ENCODE results near the gene ERGIC1. TPM values are rescaled to one million over a fixed set of nuclear protein-coding genes. Genes with fewer than 3 reads are reported as not detected.

The ERGIC1 gene
- total and polyA plus RNA-seq, 2 experiments from 2014 or later = 25.2 to 92.2 TPM

DNA sequence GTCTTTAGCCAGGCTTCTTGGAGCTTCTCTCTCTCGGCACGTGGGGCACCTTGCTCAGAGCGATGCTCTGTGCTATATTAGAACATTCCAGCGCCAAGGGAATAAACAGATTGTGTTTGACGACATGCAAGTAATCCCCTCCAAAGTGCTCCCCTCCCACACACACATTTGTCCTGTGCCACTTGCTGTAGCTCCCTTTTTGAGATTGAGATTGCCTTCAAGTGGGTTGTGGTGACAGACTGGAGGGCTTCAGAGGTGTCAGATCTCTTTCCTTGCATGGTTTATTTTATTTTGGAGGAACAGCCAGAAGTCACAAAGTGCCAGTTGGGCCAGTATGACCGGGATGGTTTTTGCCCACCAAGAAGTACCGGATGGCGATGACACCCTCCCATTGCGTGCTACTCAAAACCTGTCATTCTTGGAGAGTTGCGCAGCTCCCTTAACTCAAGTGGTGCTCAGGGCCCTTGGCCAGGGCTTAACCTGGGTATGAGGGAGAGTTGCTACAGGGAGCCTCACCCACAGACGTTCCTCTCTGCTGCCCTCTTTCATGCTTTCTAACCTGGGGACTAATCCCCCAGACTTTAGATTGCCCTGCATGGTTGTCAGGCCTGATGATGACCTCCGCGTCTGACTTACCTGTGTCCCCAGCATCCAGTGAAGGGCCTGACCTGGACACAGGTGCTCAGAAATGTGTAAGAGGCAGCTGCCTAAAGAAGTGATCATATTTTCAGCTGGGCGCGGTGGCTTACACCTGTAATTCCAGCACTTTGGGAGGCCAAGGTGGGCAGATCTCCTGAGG is 106.4 kb downstream of the ERGIC1 start (continued):
- TF ChIP-seq, protein P1, sequence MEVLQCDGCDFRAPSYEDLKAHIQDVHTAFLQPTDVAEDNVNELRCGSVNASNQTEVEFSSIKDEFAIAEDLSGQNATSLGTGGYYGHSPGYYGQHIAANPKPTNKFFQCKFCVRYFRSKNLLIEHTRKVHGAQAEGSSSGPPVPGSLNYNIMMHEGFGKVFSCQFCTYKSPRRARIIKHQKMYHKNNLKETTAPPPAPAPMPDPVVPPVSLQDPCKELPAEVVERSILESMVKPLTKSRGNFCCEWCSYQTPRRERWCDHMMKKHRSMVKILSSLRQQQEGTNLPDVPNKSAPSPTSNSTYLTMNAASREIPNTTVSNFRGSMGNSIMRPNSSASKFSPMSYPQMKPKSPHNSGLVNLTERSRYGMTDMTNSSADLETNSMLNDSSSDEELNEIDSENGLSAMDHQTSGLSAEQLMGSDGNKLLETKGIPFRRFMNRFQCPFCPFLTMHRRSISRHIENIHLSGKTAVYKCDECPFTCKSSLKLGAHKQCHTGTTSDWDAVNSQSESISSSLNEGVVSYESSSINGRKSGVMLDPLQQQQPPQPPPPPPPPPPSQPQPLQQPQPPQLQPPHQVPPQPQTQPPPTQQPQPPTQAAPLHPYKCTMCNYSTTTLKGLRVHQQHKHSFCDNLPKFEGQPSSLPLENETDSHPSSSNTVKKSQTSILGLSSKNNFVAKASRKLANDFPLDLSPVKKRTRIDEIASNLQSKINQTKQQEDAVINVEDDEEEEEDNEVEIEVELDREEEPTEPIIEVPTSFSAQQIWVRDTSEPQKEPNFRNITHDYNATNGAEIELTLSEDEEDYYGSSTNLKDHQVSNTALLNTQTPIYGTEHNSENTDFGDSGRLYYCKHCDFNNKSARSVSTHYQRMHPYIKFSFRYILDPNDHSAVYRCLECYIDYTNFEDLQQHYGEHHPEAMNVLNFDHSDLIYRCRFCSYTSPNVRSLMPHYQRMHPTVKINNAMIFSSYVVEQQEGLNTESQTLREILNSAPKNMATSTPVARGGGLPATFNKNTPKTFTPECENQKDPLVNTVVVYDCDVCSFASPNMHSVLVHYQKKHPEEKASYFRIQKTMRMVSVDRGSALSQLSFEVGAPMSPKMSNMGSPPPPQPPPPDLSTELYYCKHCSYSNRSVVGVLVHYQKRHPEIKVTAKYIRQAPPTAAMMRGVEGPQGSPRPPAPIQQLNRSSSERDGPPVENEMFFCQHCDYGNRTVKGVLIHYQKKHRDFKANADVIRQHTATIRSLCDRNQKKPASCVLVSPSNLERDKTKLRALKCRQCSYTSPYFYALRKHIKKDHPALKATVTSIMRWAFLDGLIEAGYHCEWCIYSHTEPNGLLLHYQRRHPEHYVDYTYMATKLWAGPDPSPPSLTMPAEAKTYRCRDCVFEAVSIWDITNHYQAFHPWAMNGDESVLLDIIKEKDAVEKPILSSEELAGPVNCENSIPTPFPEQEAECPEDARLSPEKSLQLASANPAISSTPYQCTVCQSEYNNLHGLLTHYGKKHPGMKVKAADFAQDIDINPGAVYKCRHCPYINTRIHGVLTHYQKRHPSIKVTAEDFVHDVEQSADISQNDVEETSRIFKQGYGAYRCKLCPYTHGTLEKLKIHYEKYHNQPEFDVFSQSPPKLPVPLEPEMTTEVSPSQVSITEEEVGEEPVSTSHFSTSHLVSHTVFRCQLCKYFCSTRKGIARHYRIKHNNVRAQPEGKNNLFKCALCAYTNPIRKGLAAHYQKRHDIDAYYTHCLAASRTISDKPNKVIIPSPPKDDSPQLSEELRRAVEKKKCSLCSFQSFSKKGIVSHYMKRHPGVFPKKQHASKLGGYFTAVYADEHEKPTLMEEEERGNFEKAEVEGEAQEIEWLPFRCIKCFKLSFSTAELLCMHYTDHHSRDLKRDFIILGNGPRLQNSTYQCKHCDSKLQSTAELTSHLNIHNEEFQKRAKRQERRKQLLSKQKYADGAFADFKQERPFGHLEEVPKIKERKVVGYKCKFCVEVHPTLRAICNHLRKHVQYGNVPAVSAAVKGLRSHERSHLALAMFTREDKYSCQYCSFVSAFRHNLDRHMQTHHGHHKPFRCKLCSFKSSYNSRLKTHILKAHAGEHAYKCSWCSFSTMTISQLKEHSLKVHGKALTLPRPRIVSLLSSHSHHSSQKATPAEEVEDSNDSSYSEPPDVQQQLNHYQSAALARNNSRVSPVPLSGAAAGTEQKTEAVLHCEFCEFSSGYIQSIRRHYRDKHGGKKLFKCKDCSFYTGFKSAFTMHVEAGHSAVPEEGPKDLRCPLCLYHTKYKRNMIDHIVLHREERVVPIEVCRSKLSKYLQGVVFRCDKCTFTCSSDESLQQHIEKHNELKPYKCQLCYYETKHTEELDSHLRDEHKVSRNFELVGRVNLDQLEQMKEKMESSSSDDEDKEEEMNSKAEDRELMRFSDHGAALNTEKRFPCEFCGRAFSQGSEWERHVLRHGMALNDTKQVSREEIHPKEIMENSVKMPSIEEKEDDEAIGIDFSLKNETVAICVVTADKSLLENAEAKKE (CRISPR knock-in tag; IDR thresholded peaks at IDR 0.05) = no peak
- TF ChIP-seq ZNF114 (CRISPR knock-in tag; IDR thresholded peaks at IDR 0.05) (no peak), POLR2AphosphoS5 (IDR thresholded peaks at IDR 0.05; ENCODE audit: low read depth) (no peak)

DNA sequence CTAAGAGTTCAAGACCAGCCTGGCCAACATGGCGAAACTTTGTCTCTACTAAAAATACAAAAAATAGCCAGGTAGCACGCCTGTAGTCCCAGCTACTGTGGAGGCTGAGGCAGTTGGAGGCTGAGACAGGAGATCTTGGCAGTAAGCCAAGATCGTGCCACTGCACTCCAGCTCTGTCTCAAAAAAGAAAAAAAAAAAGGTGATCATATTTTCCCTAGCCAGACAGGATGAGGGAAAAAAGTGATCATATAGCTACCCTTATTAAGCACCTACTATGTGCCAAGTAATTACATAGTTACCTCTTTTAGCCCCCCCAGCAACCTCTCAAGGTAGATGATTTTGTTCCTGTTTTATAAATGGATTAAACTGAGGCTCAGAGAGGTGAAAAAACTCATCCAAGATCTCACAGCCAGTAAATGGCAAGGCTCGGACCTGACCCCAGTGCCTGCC is 107.0 kb downstream of the ERGIC1 start:
- Histone ChIP-seq H2AFZ (no peak overlapping the region), H4K20me1 (replicated peaks; ENCODE audit: insufficient read depth) (peaks cover 9% of the 10 kb centered on the region), H3F3A (replicated peaks; ENCODE audit: low read depth) (no peaks in the 10 kb centered on the region), H3K36me3 (ENCODE audit: insufficient read depth) (peaks cover 5% of the 10 kb centered on the region), H3K27ac (ENCODE audit: low read depth) (no peak overlapping the region), H3K4me3 (no peak overlapping the region), H3K4me1 (ENCODE audit: insufficient read depth) (peaks cover 8% of the 10 kb centered on the region; the same call in 1 of the 2 replicates), H3K4me2 (no peak overlapping the region), H3K27me3 (ENCODE audit: insufficient read depth) (no peaks in the 10 kb centered on the region), H3K79me2 (replicated peaks; ENCODE audit: insufficient read depth) (no peaks in the 10 kb centered on the region), H3K9me2 (ENCODE audit: insufficient read depth) (no peaks in the 10 kb centered on the region)
- 0 out of 2 replicates have a peak overlapping the region, but pooled peaks have one; percentile 46 for H3K27ac Mint-ChIP-seq
- H3K4me1 Mint-ChIP-seq = peaks cover 14% of the 10 kb centered on the region
- no peak overlapping the region for H3K4me3 Mint-ChIP-seq
- ATAC-seq (no peak), DNase-seq (ENCODE audit: low spot score) (no peak)
- H3K9me3 Mint-ChIP-seq = no peaks in the 10 kb centered on the region
- H3K27me3 Mint-ChIP-seq (ENCODE audit: insufficient read depth, low read depth, poor library complexity) = peaks cover 12% of the 10 kb centered on the region
- H3K36me3 Mint-ChIP-seq (ENCODE audit: low read depth) = peaks cover 51% of the 10 kb centered on the region
- no peak for TF ChIP-seq JUNB (IDR thresholded peaks at IDR 0.05; ENCODE audit: unreplicated experiment)
- TF ChIP-seq STAT1 (IDR thresholded peaks at IDR 0.05; ENCODE audit: unreplicated experiment) = no peak
- no peak for TF ChIP-seq EZH2 (IDR thresholded peaks at IDR 0.05; ENCODE audit: low read depth, unreplicated experiment)
- TF ChIP-seq POLR2AphosphoS5 (IDR thresholded peaks at IDR 0.05; ENCODE audit: low read depth) = no peak
- TF ChIP-seq EZH2phosphoT487 (IDR thresholded peaks at IDR 0.05; ENCODE audit: unreplicated experiment) = no peak
- TF ChIP-seq, protein P2, sequence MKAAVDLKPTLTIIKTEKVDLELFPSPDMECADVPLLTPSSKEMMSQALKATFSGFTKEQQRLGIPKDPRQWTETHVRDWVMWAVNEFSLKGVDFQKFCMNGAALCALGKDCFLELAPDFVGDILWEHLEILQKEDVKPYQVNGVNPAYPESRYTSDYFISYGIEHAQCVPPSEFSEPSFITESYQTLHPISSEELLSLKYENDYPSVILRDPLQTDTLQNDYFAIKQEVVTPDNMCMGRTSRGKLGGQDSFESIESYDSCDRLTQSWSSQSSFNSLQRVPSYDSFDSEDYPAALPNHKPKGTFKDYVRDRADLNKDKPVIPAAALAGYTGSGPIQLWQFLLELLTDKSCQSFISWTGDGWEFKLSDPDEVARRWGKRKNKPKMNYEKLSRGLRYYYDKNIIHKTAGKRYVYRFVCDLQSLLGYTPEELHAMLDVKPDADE (IDR thresholded peaks at IDR 0.05) = no peak
- TF ChIP-seq CREB1 (CRISPR knock-in tag; IDR thresholded peaks at IDR 0.05; ENCODE audit: low read depth) = no peak
- TF ChIP-seq ZNF331 (CRISPR knock-in tag; IDR thresholded peaks at IDR 0.05; ENCODE audit: low read depth) = no peak
